Gastroesophageal sphincter (tissue), 4 donors: Measurements from ENCODE around the gene KCNH2. TPM values are rescaled to one million over a fixed set of nuclear protein-coding genes. Genes with fewer than 3 reads are reported as not detected.

Experiments
- ATAC-seq: fragments of 150-250 bp; one replicate; pipeline ENCODE4 v1.9.1; 2016; ENCODE audit warnings: mild to moderate bottlenecking, moderate library complexity
- H3K27ac ChIP-seq, 4 donors: fragments of 200-600 bp; sonication (generic) in 3 of 4; 1 replicate in 3 of 4; 2 replicates in 1 of 4; pipeline ENCODE4 v1.5.1; 2016 to 2019
- H3K27me3 ChIP-seq: fragments of 200-600 bp; sonication (generic); one replicate; pipeline ENCODE4 v1.5.1; 2019
- H3K36me3 ChIP-seq, 2 donors: fragments of 200-600 bp; sonication (generic); one replicate each; pipeline ENCODE4 v1.5.1; 2019; ENCODE audit warnings: control low read depth in 1 of 2
- H3K4me1 ChIP-seq, 3 donors: fragments of 200-600 bp; sonication (generic); 1 replicate in 2 of 3; 2 replicates in 1 of 3; pipeline ENCODE4 v1.5.1; 2016 to 2019; ENCODE audit warnings: control low read depth in 2 of 3
- H3K4me3 ChIP-seq, 2 donors: fragments of 200-600 bp; sonication (generic); one replicate each; pipeline ENCODE4 v1.5.1; 2019; ENCODE audit warnings: mild to moderate bottlenecking in 1 of 2, moderate library complexity in 1 of 2
- H3K9me3 ChIP-seq, 3 donors: fragments of 200-600 bp; sonication (generic); one replicate each; pipeline ENCODE4 v1.5.1; 2017 to 2019; ENCODE audit warnings: control low read depth in 2 of 3
- EP300 ChIP-seq: sonication (generic); formaldehyde crosslinking; IDR thresholded peaks from one replicate; pipeline ENCODE4 v1.6.1; 2017; ENCODE audit warnings: antibody characterized with exemption, mild to moderate bottlenecking
- POLR2A ChIP-seq, 2 donors: fragments of 450-650 bp; IDR thresholded peaks; one replicate each; pipeline ENCODE4 v1.6.1; 2017; ENCODE audit warnings: antibody characterized with exemption in 2 of 2, mild to moderate bottlenecking in 2 of 2, moderate library complexity in 1 of 2
- POLR2AphosphoS5 ChIP-seq: sonication (generic); formaldehyde crosslinking; IDR thresholded peaks from one replicate; pipeline ENCODE4 v1.6.1; 2017; ENCODE audit warnings: antibody characterized with exemption
- WGBS, 2 donors: methylation state at CpG; one replicate each; pipeline ENCODE4 v1.1.5; 2018; ENCODE audit warnings: low coverage in 1 of 2; 5-methylcytosine and 5-hydroxymethylcytosine counted together
- total RNA-seq, 4 donors: library from RNA; depleted of rRNA; stranded (reverse); fragments of >200 nt; gene quantifications; one replicate each; pipeline ENCODE4 v1.1.0, GENCODE V29; 2016
- TF ChIP-seq, protein P1 (sequence below), 4 experiments: fragments of 200-600 bp in 2 of 4; fragments of 450-650 bp in 2 of 4; sonication (generic) in 1 of 4; IDR thresholded peaks; one replicate each; pipeline ENCODE4 v1.5.1; 2017 to 2019; ENCODE audit warnings: antibody characterized with exemption in 4 of 4, mild to moderate bottlenecking in 2 of 4, moderate library complexity in 2 of 4

The KCNH2 gene
- total RNA-seq, 4 donors from 2014 or later: 26.6 to 63.8 (median 36.3) TPM

DNA sequence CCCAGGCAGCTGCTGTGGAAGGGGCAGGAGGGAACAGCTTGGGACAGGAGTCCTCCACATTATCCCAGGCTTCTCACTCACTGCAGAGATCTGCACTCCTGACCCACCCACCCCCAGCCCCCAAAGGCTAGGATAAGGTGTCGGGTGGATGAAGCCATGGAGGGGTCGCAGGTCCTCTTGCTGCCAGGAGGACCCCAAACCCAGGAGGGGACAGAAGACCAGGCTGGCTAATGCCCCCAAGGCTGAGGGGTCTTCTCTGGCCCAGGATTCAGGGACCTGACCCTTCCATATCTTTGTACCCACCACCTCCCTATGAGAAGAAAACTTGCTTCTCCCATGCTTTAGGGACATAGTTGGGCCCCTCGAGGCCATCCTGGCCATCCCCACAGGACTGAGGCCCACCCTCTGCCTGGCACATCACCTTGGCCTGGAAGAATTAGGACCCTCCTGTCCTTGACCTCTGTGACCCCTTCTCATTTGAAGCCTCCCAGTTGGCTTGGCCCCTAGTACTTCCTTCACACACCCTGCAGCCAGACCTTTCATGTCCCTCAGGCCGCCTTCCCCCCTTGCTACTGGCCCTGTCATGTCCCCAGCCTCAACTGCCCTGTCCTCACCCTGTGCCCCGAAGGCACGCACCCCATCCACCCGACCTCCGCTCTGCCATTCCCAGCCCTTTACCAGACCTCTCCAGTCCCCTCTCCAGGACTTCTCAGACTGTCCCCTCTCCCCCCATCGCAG lies 21.6 kb downstream of the KCNH2 start:
- Histone ChIP-seq H3K36me3 (peaks cover 0 to 14% of the 10 kb centered on the region in 2 donors), H3K27ac (peak overlapping the region in 3 of 4 donors; percentile 81 to 89 (median 85)), H3K4me3 (no peak overlapping the region), H3K9me3 (no peaks in the 10 kb centered on the region), H3K4me1 (peaks cover 0 to 69% (median 29%) of the 10 kb centered on the region in 3 donors), H3K27me3 (no peaks in the 10 kb centered on the region)
- WGBS, 2 donors: 95 to 100% methylated on average over 1 to 6 of the region's 9 CpGs
- TF ChIP-seq EP300 (no peak), POLR2A (IDR thresholded peaks at IDR 0.05) (no peak), POLR2AphosphoS5 (no peak)
- TF ChIP-seq, protein P1, sequence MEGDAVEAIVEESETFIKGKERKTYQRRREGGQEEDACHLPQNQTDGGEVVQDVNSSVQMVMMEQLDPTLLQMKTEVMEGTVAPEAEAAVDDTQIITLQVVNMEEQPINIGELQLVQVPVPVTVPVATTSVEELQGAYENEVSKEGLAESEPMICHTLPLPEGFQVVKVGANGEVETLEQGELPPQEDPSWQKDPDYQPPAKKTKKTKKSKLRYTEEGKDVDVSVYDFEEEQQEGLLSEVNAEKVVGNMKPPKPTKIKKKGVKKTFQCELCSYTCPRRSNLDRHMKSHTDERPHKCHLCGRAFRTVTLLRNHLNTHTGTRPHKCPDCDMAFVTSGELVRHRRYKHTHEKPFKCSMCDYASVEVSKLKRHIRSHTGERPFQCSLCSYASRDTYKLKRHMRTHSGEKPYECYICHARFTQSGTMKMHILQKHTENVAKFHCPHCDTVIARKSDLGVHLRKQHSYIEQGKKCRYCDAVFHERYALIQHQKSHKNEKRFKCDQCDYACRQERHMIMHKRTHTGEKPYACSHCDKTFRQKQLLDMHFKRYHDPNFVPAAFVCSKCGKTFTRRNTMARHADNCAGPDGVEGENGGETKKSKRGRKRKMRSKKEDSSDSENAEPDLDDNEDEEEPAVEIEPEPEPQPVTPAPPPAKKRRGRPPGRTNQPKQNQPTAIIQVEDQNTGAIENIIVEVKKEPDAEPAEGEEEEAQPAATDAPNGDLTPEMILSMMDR (IDR thresholded peaks at IDR 0.05): no peak
- peak; percentile 14 for ATAC-seq

DNA sequence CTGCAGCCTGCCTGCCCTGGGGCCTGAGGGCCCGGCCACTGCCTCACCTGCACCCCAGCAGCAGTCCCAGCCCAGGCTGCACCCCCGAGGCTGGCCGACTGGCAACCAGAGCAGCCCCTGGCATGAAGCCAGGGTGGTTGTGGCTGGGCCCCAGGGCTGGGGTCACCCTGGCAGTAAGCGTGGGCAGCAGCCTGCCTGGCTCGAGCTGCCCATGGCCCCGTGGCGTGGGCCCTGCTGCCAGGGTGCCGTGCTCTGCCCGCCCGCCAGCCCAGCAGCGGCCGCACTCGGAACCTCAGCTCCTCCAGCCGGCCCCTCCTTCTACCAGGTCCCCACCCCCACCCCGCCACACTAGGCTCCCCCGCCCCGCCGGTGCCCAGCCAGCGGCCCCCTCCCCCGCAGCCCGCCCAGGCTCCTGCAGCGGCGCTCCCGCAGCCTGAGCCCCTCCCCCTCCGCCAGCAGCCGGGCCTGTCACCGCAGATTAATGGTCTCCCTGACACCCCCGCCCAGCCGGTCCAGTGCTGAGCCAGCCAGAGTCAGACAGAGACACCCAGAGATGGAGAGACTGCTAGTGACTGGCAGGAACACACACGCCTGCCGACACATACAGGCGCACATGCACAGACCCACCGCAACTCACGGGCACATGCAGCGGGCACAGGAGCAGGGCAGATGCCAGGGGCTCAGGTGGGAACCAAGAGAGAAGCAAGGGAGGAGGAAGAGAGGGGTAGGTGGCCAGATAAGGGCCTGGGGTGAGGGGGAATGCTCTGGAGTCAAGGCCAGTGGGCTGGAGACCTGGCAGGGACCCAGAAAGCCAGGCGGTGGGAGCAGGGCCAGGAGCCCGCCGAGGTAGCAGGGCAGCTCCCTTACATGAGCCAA lies 22.4 kb downstream of the KCNH2 start:
- no peaks in the 10 kb centered on the region for H3K27me3 ChIP-seq
- peaks cover 0 to 22% of the 10 kb centered on the region in 2 donors for H3K36me3 ChIP-seq
- no peaks in the 10 kb centered on the region for H3K9me3 ChIP-seq
- WGBS, 2 donors: 12 to 20% methylated on average over 5 to 6 of the region's 38 CpGs
- H3K4me1 ChIP-seq: peaks cover 0 to 61% (median 29%) of the 10 kb centered on the region in 3 donors
- H3K4me3 ChIP-seq: peak overlapping the region in 1 of 2 donors; percentile 44
- peak; percentile 67 for ATAC-seq
- TF ChIP-seq, protein P1 (IDR thresholded peaks at IDR 0.05): peak in 3 of 4 experiments; percentile 18 to 33 (median 19)
- no peak for TF ChIP-seq POLR2A (IDR thresholded peaks at IDR 0.05)
- no peak for TF ChIP-seq EP300
- TF ChIP-seq POLR2AphosphoS5: peak; percentile 35
- peak overlapping the region; percentile 8 to 89 (median 83) for H3K27ac ChIP-seq

DNA sequence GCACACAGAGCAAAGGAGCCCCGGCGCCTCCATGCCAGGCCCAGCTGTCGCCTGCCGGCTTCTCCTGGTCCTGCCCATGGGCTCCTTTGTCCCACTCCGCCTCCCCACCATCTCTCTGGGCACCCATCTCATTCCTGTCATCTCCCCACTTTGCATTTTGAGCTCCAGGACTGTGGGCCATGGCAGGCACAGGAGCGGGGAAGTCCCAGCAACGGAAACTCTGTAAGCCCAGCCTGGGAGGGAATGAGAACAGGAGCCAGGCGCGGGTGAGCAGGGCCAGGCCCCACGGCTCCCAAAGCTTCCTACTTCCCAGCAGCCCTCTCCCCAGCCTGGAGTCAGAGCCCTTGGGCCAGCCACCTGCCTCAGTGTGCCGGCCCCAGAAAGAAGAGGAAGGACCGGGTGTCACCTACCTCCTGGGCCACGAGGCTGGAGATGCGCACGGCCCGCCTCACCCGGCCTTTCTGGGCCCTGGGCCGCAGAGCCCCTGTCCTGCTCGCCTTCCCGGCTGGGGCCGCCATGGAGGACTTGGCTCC lies 23.1 kb downstream of the KCNH2 start:
- peaks cover 0 to 29% of the 10 kb centered on the region in 2 donors for H3K36me3 ChIP-seq
- H3K27me3 ChIP-seq: no peaks in the 10 kb centered on the region
- peaks cover 0 to 58% (median 29%) of the 10 kb centered on the region in 3 donors for H3K4me1 ChIP-seq
- H3K4me3 ChIP-seq: peak overlapping the region in 1 of 2 donors; percentile 44
- WGBS, 2 donors: 20% methylated on average over 1 of the region's 21 CpGs; no CpG with 5 or more reads in 1 of the 2 donors
- peak; percentile 14 for ATAC-seq
- H3K9me3 ChIP-seq: no peaks in the 10 kb centered on the region
- TF ChIP-seq, protein P1 (IDR thresholded peaks at IDR 0.05): no peak
- peak overlapping the region; percentile 8 to 89 (median 83) for H3K27ac ChIP-seq

DNA sequence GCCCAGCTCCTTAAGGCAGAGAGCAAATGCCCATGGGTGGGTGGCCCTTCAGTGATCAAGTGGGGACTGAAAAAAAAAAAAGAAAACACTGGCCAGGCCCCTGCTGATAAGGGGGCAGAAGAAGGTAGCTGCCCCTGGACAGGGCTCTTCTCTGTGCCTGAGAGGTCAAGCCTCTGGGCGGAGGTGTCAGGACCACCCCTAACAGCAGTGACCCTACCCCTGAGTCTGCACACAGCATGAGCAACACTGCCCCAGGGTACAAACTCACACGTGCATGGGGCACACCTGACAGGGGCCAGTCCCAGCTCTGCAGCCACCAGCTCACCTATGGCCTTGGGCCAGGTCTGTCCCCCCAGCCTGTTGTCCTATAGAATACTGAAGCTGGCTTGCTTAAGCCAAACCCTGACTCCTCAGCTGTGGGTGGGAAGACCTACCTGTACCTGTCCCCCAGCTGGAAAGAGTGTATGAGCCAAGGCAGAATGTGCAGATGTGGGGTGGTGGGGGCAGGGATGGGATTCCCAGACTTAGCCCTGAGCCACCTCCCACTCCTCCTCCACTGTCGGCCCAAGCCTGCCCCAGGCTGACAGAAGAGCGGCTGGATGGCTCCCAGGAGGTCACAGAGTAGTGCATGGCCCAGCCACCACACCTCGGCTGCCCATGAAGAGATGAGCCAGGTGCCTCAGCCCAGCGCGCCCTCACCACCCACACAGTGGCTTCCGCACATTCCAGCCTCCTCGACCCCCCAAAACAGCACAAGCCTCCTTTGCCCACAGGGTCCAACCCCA lies 23.7 kb downstream of the KCNH2 start:
- Histone ChIP-seq H3K4me1 (peaks cover 0 to 58% (median 29%) of the 10 kb centered on the region in 3 donors), H3K4me3 (peak overlapping the region in 1 of 2 donors; percentile 44), H3K9me3 (no peaks in the 10 kb centered on the region), H3K27me3 (no peaks in the 10 kb centered on the region), H3K36me3 (peaks cover 0 to 35% of the 10 kb centered on the region in 2 donors), H3K27ac (peak overlapping the region in 3 of 4 donors; percentile 81 to 89 (median 85))
- WGBS, 2 donors: 40 to 80% methylated on average over 1 to 2 of the region's 9 CpGs
- ATAC-seq: no peak
- TF ChIP-seq POLR2A (IDR thresholded peaks at IDR 0.05) (no peak), EP300 (no peak), POLR2AphosphoS5 (no peak)
